Measurements from ENCODE around the gene PLN.

DNA sequence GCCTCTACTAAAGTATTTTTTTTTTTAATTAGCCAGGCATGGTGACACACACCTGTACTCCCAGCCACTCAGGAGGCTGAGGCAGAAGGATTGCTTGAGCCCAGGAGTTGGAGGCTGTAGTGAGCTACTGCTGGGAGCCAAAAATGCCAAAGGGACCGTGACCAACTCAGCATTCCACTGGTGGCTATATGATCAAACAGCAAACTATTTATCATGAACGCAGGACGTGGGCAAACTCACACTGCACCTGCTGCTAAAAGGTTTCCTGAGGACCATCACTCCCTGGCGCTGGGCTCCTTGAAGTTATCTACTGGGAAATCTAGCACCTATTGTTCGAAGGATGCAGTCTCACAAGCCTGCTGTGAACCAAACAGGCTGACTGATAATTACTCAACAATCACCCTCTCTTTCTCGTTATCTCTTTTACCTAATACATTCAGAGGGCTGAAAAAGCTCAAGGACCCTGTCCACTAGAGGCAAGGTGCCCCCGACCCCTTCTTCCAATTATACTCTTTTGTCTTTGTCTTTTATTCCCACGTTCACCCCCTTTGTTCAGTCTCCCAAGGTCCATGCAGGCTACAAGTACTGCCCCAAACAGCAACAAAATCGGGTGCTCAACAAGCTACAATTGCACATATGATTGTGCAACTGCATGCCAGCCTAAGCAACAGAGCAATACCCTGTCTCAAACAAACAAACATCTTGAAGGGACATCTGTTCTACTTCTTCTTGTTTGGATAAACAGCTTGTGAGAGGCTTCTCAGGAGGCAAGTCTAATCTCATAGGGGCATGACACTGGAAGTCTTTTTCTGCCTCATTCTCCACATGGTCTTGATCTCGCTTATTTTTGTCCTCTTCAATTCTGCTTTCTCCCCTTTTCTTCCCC lies 47.7 kb upstream of the PLN start:
- TF ChIP-seq, protein P1, sequence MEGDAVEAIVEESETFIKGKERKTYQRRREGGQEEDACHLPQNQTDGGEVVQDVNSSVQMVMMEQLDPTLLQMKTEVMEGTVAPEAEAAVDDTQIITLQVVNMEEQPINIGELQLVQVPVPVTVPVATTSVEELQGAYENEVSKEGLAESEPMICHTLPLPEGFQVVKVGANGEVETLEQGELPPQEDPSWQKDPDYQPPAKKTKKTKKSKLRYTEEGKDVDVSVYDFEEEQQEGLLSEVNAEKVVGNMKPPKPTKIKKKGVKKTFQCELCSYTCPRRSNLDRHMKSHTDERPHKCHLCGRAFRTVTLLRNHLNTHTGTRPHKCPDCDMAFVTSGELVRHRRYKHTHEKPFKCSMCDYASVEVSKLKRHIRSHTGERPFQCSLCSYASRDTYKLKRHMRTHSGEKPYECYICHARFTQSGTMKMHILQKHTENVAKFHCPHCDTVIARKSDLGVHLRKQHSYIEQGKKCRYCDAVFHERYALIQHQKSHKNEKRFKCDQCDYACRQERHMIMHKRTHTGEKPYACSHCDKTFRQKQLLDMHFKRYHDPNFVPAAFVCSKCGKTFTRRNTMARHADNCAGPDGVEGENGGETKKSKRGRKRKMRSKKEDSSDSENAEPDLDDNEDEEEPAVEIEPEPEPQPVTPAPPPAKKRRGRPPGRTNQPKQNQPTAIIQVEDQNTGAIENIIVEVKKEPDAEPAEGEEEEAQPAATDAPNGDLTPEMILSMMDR (IDR thresholded peaks at IDR 0.05): no peak
- TF ChIP-seq CREM (CRISPR knock-in tag; IDR thresholded peaks at IDR 0.05) (no peak), TEAD4 (CRISPR knock-in tag; IDR thresholded peaks at IDR 0.05) (no peak), MXD4 (CRISPR knock-in tag; IDR thresholded peaks at IDR 0.05; ENCODE audit: borderline replicate concordance) (no peak), ATF1 (CRISPR knock-in tag; IDR thresholded peaks at IDR 0.05) (no peak)
- TF ChIP-seq, protein P2, sequence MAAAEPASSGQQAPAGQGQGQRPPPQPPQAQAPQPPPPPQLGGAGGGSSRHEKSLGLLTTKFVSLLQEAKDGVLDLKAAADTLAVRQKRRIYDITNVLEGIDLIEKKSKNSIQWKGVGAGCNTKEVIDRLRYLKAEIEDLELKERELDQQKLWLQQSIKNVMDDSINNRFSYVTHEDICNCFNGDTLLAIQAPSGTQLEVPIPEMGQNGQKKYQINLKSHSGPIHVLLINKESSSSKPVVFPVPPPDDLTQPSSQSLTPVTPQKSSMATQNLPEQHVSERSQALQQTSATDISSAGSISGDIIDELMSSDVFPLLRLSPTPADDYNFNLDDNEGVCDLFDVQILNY (CRISPR knock-in tag; IDR thresholded peaks at IDR 0.05): no peak
- TF ChIP-seq, protein P3, sequence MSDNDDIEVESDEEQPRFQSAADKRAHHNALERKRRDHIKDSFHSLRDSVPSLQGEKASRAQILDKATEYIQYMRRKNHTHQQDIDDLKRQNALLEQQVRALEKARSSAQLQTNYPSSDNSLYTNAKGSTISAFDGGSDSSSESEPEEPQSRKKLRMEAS (CRISPR knock-in tag; IDR thresholded peaks at IDR 0.05): no peak
- TF ChIP-seq, protein P4, sequence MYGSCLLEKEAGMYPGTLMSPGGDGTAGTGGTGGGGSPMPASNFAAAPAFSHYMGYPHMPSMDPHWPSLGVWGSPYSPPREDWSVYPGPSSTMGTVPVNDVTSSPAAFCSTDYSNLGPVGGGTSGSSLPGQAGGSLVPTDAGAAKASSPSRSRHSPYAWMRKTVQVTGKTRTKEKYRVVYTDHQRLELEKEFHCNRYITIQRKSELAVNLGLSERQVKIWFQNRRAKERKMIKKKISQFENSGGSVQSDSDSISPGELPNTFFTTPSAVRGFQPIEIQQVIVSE (CRISPR knock-in tag; IDR thresholded peaks at IDR 0.05; ENCODE audit: borderline replicate concordance): no peak

Data from WTC11 (cell line).